Naive thymus-derived CD8-positive, alpha-beta T cell (primary cell): ENCODE measurements around the gene ADAP1. TPM values are rescaled to one million over a fixed set of nuclear protein-coding genes. Genes with fewer than 3 reads are reported as not detected.
"Not testable (repeated sequence)": the region's sequence is repeated elsewhere in the genome, so short reads cannot be mapped to it uniquely, and the experiment has no call there.

ENCODE experiments used
- ATAC-seq, 2 donors: fragments of 150-1000 bp; cut with Tn5 transposase in 1 of 2; sonication (Bioruptor Pico), chemical (Tn5 transposase) in 1 of 2; 1 replicate in 1 of 2; 2 replicates in 1 of 2; pipeline ENCODE4 v1.10.0; 2021; ENCODE audit warnings: mild to moderate bottlenecking in 2 of 2, moderate library complexity in 2 of 2
- POLR2A ChIA-PET: fragments of 350-600 bp; sonication (Branson Sonifier 250); formaldehyde crosslinking; loops from one replicate; lab custom pipeline; 2021; ENCODE audit warnings: antibody characterized with exemption; lab: Charles Lee
- DNase-seq, 10 donors: peaks; one replicate each; pipeline versions ENCODE4 v3.0.0 to v3.0.0-alpha.2; 2020 to 2022
- H3K27ac Mint-ChIP-seq, 10 donors: one replicate each; pipeline ENCODE4 v1.8.0; 2020 to 2022; ENCODE audit warnings: mild to moderate bottlenecking in 10 of 10, mixed read lengths in 10 of 10, moderate library complexity in 4 of 10, inconsistent platforms in 1 of 10
- H3K27me3 Mint-ChIP-seq, 5 donors: one replicate each; pipeline ENCODE4 v1.8.0; 2021 to 2022; ENCODE audit warnings: mixed read lengths in 5 of 5
- H3K36me3 Mint-ChIP-seq, 3 donors: one replicate each; pipeline ENCODE4 v1.8.0; 2020 to 2022; ENCODE audit warnings: mixed read lengths in 3 of 3, mild to moderate bottlenecking in 2 of 3, inconsistent platforms in 1 of 3
- H3K4me1 Mint-ChIP-seq, 4 donors: one replicate each; pipeline ENCODE4 v1.8.0; 2021 to 2022; ENCODE audit warnings: mixed read lengths in 4 of 4
- H3K4me3 Mint-ChIP-seq, 10 donors: one replicate each; pipeline ENCODE4 v1.8.0; 2020 to 2022; ENCODE audit warnings: mild to moderate bottlenecking in 10 of 10, mixed read lengths in 10 of 10, moderate library complexity in 6 of 10, inconsistent platforms in 1 of 10
- H3K9me3 Mint-ChIP-seq, 9 donors: one replicate each; pipeline ENCODE4 v1.8.0; 2020 to 2022; ENCODE audit warnings: mixed read lengths in 9 of 9, mild to moderate bottlenecking in 3 of 9, inconsistent platforms in 1 of 9, moderate library complexity in 1 of 9
- polyA plus RNA-seq, 3 donors: library from polyadenylated mRNA; unstranded; fragments of 300-500 nt; fragmentation: Illumina TruSeq; gene quantifications; one replicate each; pipeline ENCODE4 v1.2.3, GENCODE V29; 2021
- total RNA-seq, 8 experiments: library from RNA in 2 of 8; stranded (reverse) in 2 of 8; gene quantifications; one replicate each; pipeline ENCODE4 v1.2.3 and lab custom pipeline; 2021 to 2026

The ADAP1 gene
- total and polyA plus RNA-seq, 5 experiments from 2014 or later = 7.6 to 18.4 (median 12.4) TPM

DNA sequence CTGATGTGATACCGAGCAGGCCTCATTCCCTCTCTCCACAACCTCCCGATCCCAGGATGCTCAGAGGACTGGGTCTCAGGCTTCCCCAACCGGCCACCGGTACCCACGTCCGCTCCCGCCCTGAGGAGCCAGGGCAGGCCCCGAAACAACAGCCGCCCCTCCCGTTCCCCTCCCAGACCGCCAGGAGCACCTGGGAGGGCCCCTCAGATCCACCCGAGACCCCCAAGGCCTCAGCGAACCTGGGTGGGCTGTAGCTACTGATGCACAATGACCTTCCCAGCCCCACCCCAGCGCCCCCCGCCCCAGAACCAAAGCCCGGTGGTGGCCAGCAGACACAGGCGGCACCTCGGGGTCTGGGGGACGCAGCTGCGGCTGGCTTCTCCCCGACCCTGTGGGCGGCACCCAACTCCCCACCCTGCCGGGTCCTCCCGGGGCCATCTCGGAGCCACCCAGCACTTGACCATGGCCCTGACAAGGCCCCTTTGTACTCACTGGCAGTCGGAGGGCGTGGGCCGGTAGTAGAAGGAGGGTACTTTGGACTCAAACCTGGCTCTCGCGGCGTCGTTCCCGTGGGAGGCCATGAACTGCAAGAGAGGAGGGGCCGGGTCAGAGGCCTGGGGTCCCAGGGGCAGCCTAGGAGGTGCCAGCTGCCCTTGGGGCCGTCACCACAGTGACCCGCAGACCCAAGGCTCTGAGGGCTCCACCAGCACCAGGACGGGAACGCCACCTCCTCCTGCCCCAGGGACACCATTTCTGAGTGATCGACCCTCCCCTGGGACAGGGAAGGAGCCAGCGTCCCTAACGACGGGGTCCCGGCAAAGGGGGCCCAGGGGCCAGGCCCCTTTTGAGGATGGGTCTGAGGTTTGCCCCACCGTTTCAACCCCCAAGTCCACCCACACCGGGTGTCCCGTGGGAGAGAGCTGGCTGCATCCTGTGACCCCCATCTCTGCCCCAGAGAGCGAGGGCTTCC lies 28.1 kb downstream of the ADAP1 start:
- Mint-ChIP-seq H3K27ac (peak overlapping the region in 9 of 10 donors; percentile 74 to 94 (median 89)), H3K4me3 (peak overlapping the region in 1 of 10 donors; percentile 62), H3K27me3 (no peaks in the 10 kb centered on the region), H3K9me3 (no peaks in the 10 kb centered on the region), H3K4me1 (peaks cover 10 to 55% (median 39%) of the 10 kb centered on the region in 4 donors), H3K36me3 (no peaks in the 10 kb centered on the region)
- DNase-seq = peak in 1 of 10 donors; percentile 16
- POLR2A ChIA-PET = interaction anchor here (0.6 to 2.0 kb wide), 6 partner anchors 16 to 128 kb away, joined by 3 to 5 read pairs (median 4); partner anchors contain the start of genes COX19 and GET4
- ATAC-seq = no peak

DNA sequence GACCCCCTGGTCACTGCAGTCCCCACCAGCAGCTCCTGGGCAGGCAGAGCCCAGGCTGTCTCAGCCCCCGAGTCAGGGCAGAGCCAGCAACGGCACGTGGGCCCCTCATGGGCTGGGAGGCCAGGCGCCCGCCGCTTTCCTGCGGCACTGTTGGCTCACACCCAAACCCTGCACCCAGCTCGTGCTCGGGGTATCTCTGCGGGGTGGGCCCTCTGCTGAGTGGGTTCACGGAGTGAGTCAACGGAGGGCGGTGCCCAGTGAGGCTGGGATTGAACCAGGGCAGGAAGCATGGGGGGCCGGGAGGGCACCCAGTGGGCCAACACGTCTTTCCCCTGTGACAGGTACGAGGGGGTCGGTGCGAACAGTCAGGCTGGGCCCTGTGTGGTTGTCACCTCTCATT lies 28.9 kb downstream of the ADAP1 start:
- peaks cover 10 to 63% (median 47%) of the 10 kb centered on the region in 4 donors for H3K4me1 Mint-ChIP-seq

DNA sequence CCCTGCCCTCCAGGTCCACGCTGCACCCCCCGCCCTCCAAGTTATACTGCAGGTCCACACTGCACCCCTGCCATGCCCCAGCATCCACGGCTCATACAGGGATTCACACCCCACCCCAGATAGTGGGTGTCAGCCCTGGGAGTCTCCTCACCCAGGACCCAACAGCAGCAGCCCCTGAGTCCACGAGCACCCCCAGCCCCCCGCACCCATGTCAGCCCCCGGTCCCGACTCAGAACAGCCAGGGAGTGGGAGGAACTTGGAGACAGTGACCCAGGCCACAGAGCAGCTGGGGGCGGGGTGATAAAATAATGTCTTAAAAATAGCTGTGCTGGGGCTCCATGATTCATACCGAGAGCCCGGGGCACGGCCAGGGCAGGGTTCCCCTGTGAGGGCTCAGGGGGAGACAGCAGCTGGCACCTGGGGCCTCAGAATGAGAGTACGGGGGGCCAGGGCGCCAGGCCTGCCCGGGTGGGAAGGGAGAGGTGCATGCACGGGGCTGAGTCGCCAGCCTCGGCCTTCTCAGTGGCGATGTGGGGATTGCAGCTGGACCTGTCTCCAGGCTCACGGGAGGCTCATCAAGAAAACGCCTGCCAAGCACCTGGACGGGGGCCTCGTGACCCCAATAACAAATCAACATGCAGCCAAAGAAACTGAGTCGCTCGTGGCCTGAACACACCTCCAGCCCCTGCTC lies 29.8 kb downstream of the ADAP1 start:
- H3K27me3 Mint-ChIP-seq = no peaks in the 10 kb centered on the region
- H3K9me3 Mint-ChIP-seq = no peaks in the 10 kb centered on the region
- H3K4me1 Mint-ChIP-seq = peaks cover 8 to 58% (median 47%) of the 10 kb centered on the region in 4 donors
- POLR2A ChIA-PET = interaction anchor here (0.7 to 2.0 kb wide), 5 partner anchors 14 to 49 kb away, joined by 3 to 5 read pairs (median 4); partner anchors contain the start of gene GET4
- peak in 3 of 10 donors; percentile 17 to 57 (median 31) for DNase-seq
- H3K27ac Mint-ChIP-seq = peak overlapping the region; percentile 31 to 94 (median 86)
- peak overlapping the region; percentile 36 to 81 (median 71) for H3K4me3 Mint-ChIP-seq
- no peak for ATAC-seq
- no peaks in the 10 kb centered on the region for H3K36me3 Mint-ChIP-seq

More for the DNA sequence above, 28.9 kb downstream of the ADAP1 start:
- peak; percentile 51 to 91 (median 71) for DNase-seq
- Mint-ChIP-seq H3K27me3 (no peaks in the 10 kb centered on the region), H3K36me3 (no peaks in the 10 kb centered on the region), H3K9me3 (no peaks in the 10 kb centered on the region), H3K4me3 (peak overlapping the region; percentile 39 to 80 (median 64)), H3K27ac (peak overlapping the region; percentile 74 to 94 (median 89))
- POLR2A ChIA-PET = interaction anchor here (0.6 to 2.0 kb wide), 6 partner anchors 15 to 127 kb away, joined by 3 to 5 read pairs (median 4); partner anchors contain the start of genes COX19 and GET4
- peak; percentile 54 to 57 for ATAC-seq

DNA sequence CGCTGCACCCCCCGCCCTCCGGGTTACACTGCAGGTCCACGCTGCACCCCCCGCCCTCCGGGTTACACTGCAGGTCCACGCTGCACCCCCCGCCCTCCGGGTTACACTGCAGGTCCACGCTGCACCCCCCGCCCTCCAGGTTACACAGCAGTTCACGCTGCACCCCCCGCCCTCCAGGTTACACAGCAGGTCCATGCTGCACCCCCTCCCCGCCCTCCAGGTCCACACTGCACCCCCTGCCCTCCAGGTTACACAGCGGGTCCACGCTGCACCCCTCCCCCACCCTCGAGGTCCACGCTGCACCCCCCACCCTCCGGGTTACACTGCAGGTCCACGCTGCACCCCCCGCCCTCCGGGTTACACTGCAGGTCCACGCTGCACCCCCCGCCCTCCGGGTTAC lies 30.4 kb downstream of the ADAP1 start:
- not testable (repeated sequence) for H3K36me3 Mint-ChIP-seq, H3K27me3 Mint-ChIP-seq, ATAC-seq, H3K9me3 Mint-ChIP-seq
- peak in 2 of 10 donors; percentile 11 to 58 for DNase-seq
- H3K27ac Mint-ChIP-seq = peak overlapping the region in 3 of 10 donors; percentile 38 to 97 (median 61)
- H3K4me1 Mint-ChIP-seq = peaks cover 11 to 56% (median 48%) of the 10 kb centered on the region in 4 donors
- H3K4me3 Mint-ChIP-seq = peak overlapping the region in 2 of 10 donors; percentile 82 to 88
- POLR2A ChIA-PET = interaction anchor here (1.1 to 2.2 kb wide), 8 partner anchors 12 to 50 kb away, joined by 3 to 41 read pairs (median 6); partner anchors contain the start of genes ADAP1, COX19 and GET4

DNA sequence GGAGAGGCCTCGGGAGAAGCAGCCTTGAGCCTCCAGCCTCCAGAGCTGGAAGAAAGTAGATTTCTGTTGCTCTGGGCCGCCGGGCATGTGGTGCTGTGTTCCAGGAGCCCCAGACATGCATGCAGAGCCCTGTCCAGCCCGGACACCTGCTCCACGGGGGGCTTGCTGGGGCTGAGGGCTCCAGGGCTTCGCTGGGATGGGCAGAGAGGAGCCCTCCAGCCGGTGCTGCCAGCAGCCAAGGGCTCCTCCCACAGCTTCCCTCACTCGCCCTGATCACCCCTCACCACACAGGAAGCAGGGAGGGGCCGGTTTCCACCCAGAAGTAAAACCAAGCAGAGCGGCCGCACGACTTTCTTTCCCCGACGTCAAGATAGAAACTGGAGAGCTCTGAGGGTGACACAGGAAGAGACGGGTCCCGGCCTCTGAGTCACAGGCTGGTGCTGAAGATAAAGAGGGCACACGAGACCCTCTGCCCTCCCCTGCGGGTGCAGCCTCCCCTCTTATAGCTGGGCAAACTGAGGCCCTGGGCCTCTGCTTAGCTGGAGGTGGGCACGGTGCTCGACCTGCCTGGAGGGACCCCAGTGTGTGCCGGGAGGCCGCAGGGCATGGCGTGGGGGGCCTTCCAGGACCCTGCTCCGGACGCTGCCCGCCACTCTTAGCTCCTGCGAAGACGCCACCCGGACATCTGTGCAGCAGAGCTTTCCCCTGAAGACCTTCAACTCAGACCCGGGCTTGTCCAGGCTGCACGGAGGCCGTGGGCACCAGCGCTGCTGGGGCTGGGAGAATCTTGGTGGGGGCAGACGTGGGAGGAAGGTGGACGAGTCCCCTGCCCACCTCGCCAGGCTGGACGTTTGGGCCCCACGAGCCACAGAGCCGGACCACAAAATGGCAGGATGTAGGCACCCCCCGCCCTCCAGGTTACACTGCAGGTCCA lies 31.1 kb downstream of the ADAP1 start:
- Mint-ChIP-seq H3K27me3 (no peaks in the 10 kb centered on the region), H3K4me3 (peak overlapping the region; percentile 82 to 93 (median 87)), H3K9me3 (no peaks in the 10 kb centered on the region), H3K36me3 (no peaks in the 10 kb centered on the region), H3K27ac (peak overlapping the region; percentile 92 to 97 (median 94)), H3K4me1 (peaks cover 11 to 57% (median 43%) of the 10 kb centered on the region in 4 donors)
- ATAC-seq = peak; percentile 86 to 92
- DNase-seq = peak; percentile 68 to 95 (median 89)
- POLR2A ChIA-PET = interaction anchor here (1.1 to 2.2 kb wide), 10 partner anchors 11 to 51 kb away, joined by 3 to 41 read pairs (median 6); partner anchors contain the start of genes ADAP1, COX19 and GET4

DNA sequence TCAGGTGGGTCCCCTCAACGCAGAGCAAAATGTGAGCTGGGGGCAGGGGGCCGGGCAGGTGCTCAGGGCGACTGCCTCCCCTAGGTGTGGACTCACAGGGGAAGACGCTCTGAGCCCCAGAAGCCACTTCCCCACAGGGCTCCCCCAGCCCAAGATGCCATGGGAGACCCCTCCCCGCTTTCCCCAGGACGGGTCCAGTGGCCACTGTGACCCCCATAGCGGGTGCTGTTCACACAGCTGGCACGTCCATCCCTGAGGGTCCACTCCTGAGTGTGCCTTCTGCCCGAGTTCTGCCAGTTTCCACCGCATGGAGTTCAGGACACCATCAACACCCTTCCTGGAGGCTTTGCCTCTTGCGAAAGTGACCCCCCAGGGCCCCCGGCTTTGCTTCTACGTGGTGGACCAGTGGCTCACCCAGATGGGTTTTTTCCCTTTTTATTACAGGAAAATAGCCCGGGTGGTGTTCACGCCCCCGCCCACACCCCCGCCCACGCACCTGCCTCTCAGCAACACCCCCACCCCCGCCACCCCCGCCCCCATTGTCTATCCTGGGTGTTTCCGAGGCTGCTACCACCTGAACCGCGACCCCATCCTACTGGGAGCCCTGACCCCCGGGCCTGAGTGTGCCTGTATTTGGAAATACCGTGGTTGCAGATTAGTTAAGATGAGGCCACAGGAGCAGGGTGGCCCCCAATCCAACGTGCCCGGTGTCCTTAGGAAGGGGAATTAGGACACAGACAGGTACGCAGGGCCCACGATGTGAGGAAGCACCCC lies 32.0 kb downstream of the ADAP1 start:
- Mint-ChIP-seq H3K9me3 (no peaks in the 10 kb centered on the region), H3K27ac (peak overlapping the region; percentile 92 to 97 (median 94)), H3K27me3 (no peaks in the 10 kb centered on the region), H3K36me3 (no peaks in the 10 kb centered on the region), H3K4me3 (peak overlapping the region; percentile 82 to 93 (median 87)), H3K4me1 (peaks cover 13 to 56% (median 40%) of the 10 kb centered on the region in 4 donors)
- peak in 1 of 2 donors; percentile 0 for ATAC-seq
- DNase-seq = peak in 3 of 10 donors; percentile 21 to 39 (median 22)
- POLR2A ChIA-PET = interaction anchor here (1.1 to 2.4 kb wide), 11 partner anchors 10 to 52 kb away, joined by 3 to 41 read pairs (median 7); partner anchors contain the start of genes ADAP1, COX19 and GET4

DNA sequence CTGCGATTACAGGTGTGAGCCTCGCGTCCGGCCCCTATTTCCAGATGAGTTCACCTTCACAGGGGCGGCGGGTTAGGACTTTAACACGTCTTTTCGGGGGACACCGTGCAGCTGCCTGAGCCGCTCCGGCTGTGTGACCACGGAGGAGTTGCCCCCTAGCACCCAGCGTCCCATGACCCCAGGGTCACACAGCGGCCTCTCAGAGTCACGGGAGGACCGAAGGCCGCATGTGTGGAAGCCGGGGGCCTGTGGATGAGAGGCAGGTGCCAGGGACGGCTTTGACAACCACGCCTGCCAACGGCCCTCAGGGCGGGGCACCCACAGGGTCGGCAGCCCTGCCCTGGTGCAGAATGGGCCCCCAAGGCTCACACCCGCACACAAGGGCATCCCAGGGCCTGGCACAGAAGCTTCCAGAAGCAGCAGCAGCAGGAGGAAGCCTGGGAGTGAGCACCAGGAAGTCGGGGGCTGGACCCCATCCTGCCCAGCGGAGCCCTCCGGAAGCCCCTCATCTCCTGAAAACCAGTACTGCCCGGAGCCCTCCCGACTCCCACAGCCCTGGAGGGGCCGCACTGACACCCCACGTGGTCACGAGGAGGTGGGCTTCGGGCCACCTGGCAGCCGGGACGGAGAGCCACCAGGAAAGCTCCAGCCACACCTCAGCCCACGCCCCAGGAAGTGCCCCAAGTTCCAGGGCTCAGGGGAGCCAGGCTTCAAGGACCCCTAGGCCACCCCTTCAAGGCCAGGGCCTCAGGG lies 32.7 kb downstream of the ADAP1 start:
- no peaks in the 10 kb centered on the region for H3K27me3 Mint-ChIP-seq
- H3K4me3 Mint-ChIP-seq = peak overlapping the region in 9 of 10 donors; percentile 36 to 93 (median 84)
- H3K36me3 Mint-ChIP-seq = no peaks in the 10 kb centered on the region
- peak in 3 of 10 donors; percentile 17 to 59 (median 17) for DNase-seq
- no peak for ATAC-seq
- peak overlapping the region; percentile 68 to 97 (median 82) for H3K27ac Mint-ChIP-seq
- H3K4me1 Mint-ChIP-seq = peaks cover 12 to 49% (median 35%) of the 10 kb centered on the region in 4 donors
- POLR2A ChIA-PET = interaction anchor here (1.3 to 2.4 kb wide), 4 partner anchors 11 to 53 kb away, joined by 4 to 41 read pairs (median 8); partner anchors contain the start of gene COX19
- no peaks in the 10 kb centered on the region for H3K9me3 Mint-ChIP-seq

DNA sequence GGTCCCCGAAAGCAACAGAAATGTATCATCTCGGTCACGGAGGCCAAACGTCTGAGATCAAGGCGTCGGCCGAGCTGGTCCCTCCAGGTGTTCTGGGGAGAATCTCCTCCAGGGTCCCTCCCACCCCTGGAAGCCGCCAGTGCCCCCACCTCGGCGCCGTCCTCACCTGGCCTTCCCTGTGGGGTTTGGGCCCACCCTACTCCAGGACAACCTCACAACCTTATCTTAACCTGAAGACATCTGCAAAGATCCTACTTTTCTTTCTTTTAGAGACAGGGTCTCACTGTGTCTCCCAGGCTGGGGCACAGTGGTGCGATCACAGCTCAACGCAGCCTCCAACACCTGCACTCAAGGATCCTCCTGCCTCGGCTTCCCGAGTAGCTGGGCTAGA lies 33.4 kb downstream of the ADAP1 start:
- Mint-ChIP-seq H3K27ac (peak overlapping the region; percentile 68 to 97 (median 80)), H3K4me3 (peak overlapping the region in 9 of 10 donors; percentile 23 to 82 (median 58)), H3K4me1 (peaks cover 15 to 47% (median 38%) of the 10 kb centered on the region in 4 donors), H3K36me3 (no peaks in the 10 kb centered on the region), H3K9me3 (no peaks in the 10 kb centered on the region), H3K27me3 (no peaks in the 10 kb centered on the region)
- ATAC-seq (no peak), DNase-seq (peak in 2 of 10 donors; percentile 15 to 56)
- POLR2A ChIA-PET = interaction anchor here (2.4 kb wide), 1 partner anchor 11 kb away, joined by 8 read pairs; no protein-coding TSS in a partner anchor

DNA sequence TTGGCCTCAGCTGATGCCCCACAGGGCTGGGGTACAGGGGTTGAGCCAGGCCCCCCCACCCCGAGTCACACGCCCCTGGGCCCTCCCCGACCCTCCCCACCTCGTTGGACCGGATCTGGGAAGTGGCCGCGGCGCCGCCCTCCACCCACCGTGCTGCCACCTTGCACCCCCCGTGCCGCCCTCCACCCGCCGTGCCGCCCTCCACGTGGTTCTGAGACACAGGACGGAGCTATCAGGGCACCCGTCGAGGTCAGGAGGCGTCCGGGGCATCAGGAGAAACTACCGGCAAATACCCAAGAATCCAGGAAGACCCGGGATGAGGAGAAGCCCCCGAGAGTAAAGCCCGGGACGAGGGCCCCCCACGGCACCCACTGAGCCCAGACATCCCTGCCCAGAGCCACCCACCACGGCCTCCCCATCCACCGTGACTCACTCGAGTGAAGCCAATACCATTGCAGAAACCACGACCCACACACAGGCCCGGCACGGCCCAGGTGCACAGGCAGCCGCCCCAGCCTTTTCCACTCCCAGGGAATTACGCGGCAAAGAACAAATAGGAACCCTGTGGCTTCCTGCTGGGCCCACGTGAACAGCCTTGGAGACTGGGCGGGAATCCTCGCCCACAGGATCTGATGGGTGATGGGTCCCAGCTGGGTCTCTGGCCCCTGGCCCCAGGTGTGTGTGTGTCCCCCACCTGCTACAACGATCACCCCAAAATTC lies 34.0 kb downstream of the ADAP1 start:
- peaks cover 16 to 43% (median 36%) of the 10 kb centered on the region in 4 donors for H3K4me1 Mint-ChIP-seq
- H3K4me3 Mint-ChIP-seq = peak overlapping the region in 7 of 10 donors; percentile 23 to 82 (median 58)
- no peaks in the 10 kb centered on the region for H3K27me3 Mint-ChIP-seq
- H3K27ac Mint-ChIP-seq = peak overlapping the region in 9 of 10 donors; percentile 68 to 97 (median 80)
- no peaks in the 10 kb centered on the region for H3K9me3 Mint-ChIP-seq
- POLR2A ChIA-PET = interaction anchor here (0.5 to 2.4 kb wide), 2 partner anchors 10 to 107 kb away, joined by 3 to 8 read pairs; no protein-coding TSS in a partner anchor
- DNase-seq (peak in 1 of 10 donors; percentile 46), ATAC-seq (no peak)
- H3K36me3 Mint-ChIP-seq = no peaks in the 10 kb centered on the region
